GM12801 (cell line): Measurements from ENCODE around the gene SYNPO2.

ENCODE experiments used
- TF ChIP-seq, protein P1 (sequence below): IDR thresholded peaks from one replicate; pipeline ENCODE4 v1.5.1; 2011; ENCODE audit warnings: control low read depth; ENCODE audit not compliant: insufficient read length; ENCODE audit errors: extremely low read depth

Gene SYNPO2

DNA sequence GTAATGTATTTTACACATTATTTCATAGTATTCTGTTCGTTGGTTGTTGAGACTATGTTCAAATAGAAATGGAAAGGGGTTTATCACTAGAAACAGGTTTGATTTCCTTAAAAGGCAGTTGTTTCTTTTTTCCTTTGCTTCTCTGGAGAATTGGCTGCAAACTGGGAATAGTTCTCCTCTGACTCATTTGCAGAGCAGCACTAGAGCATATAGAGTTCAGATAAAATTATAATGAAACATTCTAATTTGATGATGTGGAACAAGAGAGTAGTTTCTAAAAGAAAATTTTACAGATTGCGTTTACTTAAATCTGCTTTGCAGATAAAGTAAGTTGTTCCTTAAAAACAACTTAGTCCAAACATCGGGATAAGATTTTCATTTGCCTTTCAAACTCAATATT, 29.7 kb downstream of the SYNPO2 start:
- TF ChIP-seq, protein P1, sequence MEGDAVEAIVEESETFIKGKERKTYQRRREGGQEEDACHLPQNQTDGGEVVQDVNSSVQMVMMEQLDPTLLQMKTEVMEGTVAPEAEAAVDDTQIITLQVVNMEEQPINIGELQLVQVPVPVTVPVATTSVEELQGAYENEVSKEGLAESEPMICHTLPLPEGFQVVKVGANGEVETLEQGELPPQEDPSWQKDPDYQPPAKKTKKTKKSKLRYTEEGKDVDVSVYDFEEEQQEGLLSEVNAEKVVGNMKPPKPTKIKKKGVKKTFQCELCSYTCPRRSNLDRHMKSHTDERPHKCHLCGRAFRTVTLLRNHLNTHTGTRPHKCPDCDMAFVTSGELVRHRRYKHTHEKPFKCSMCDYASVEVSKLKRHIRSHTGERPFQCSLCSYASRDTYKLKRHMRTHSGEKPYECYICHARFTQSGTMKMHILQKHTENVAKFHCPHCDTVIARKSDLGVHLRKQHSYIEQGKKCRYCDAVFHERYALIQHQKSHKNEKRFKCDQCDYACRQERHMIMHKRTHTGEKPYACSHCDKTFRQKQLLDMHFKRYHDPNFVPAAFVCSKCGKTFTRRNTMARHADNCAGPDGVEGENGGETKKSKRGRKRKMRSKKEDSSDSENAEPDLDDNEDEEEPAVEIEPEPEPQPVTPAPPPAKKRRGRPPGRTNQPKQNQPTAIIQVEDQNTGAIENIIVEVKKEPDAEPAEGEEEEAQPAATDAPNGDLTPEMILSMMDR = no peak

GRCh38 chr4:118920247-118920646, 31.6 kb downstream of the SYNPO2 start:
- TF ChIP-seq, protein P1 = no peak

- TF ChIP-seq, protein P1 = no peak
Measured at GRCh38 chr4:118921786-118922185, 33.1 kb downstream of the SYNPO2 start.

DNA sequence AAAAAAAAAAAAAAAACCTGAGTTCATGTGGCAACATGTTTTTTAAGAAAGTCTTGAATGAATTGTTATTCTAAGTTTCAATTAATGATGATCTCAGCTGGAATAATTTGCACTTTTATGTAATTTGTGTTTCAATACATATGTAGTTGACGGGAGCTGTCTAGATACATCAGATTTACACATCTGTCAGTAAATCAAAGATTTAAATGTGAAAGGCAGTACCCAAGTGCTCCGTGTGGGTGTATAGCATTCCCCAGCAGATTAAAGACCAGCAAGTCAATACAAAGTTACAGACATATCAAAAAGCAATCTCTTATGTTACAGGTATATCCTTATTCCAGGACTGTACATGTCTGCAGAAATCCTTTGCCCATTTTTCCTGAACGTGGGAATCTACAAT, 35.2 kb downstream of the SYNPO2 start:
- TF ChIP-seq, protein P1 = no peak

GRCh38 chr4:118927974-118928373, 39.3 kb downstream of the SYNPO2 start:
- TF ChIP-seq, protein P1 = no peak

- TF ChIP-seq, protein P1 = no peak
Measured at GRCh38 chr4:118930255-118930654, 41.6 kb downstream of the SYNPO2 start.

GRCh38 chr4:118931786-118932185, 43.1 kb downstream of the SYNPO2 start:
- TF ChIP-seq, protein P1 = no peak

DNA sequence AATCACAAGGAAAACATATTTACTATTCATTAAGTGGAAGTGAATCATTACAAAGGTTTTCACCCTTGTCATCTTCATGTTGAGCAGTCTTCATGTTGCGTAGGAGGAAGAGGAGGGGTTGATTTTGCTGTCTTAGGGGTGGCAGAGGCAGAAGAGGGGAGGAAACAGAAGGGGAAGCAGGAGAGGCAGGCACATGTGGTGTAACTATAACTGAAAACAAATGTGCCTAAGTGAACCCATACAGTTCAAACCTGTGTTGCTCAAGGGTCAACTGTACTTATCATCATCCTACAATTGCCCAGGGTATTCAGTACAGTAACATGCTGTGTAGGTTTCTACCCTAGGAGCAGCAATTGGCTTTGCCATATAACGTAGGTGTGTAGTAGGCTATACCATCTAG, 47.2 kb downstream of the SYNPO2 start:
- TF ChIP-seq, protein P1 = no peak
